Dermis microvascular lymphatic vessel endothelial cell (primary cell): ENCODE results near the gene CDK14. TPM values are rescaled to one million over a fixed set of nuclear protein-coding genes. Genes with fewer than 3 reads are reported as not detected.

Experiments
- DNase-seq, 2 donors: peaks; one replicate each; pipeline versions ENCODE4 v3.0.0 to v3.0.0-alpha.2; 2010; ENCODE audit warnings: low read depth in 2 of 2
- total RNA-seq: library from RNA; depleted of rRNA; stranded (reverse); fragments of >200 nt; gene quantifications from 2 replicates; pipeline ENCODE4 v1.2.1, GENCODE V29; 2014

Gene CDK14
- total RNA-seq, 1 donor from 2014 or later: 1.2 TPM

- DNase-seq: peak in 1 of 2 donors; percentile 36
Observed at GRCh38 chr7:90596671-90597562, 796 bp downstream of the CDK14 start.

DNA sequence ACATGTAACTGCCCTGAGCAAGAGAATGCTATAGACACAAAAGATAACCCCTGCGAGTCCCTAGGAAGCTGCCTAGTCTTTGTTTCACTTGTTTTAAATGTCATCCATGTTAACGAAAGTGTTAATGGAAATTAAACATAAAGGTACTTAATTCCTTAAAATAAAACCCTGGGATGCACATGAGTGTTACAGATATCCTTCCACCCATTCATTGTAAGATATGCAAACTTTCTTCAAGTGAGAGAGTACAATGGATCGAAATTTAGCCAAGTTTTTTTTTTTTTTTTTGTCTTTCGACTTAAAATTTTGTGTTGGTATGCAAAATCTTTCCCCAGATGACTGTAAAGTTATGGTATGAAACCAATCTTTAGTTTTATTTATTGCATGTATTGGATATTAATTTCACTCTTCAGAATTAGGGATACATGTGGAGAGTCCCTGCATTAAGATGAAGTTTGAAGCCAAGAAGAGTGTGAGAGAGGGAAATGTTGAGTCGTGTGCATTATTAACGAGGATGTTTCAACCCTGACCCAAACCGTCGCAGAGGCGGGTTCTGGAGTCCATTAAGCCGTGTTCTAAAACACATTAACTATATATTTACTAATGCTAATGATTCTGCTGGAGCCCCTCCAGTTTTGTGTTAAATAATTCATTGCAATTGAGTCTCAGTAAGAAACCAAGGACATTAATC is 1.6 kb downstream of the CDK14 start:
- no peak for DNase-seq

DNA sequence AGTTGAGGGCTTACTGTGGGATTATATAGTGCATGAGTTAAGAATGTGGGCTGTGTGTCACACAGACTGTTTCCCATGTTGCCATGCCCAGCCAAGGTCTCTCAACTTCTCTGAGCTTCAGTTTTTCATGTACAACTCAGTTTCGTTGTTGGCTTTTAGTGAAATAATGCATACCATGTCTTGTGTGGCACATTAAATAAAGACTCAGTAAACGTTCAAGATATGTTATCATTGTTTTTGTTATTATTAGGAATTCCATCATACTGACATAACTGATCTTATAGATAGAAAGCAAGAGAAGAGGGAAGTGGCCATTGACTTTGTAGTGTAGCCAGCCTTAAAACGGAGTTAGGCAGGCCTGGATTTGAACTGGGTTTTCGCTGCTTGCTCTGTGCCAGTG is 2.9 kb downstream of the CDK14 start:
- DNase-seq: peak in 1 of 2 donors; percentile 17

- DNase-seq: no peak
Observed at GRCh38 chr7:90599892-90600555, 3.9 kb downstream of the CDK14 start.

DNA sequence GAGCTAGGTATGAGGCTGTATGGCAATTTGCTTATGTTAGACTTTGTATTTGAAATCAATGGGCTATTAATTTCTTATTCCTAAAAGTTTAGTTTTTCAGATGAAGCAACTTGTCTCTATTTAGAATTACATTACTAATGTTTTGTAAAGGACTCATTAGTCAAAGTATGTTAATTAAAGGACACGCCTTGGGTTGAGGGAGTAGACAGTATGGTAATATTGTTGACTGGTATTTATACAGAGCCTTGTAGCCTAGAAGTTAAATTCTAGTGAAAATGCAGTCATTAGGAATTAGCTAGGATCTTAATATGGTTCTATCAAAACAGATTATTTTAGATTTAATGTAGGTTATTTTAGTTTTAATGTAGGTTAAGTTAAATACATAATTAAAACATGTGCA is 6.2 kb downstream of the CDK14 start:
- DNase-seq: no peak

- no peak for DNase-seq
Observed at GRCh38 chr7:90603346-90603745, 7.2 kb downstream of the CDK14 start.

DNA sequence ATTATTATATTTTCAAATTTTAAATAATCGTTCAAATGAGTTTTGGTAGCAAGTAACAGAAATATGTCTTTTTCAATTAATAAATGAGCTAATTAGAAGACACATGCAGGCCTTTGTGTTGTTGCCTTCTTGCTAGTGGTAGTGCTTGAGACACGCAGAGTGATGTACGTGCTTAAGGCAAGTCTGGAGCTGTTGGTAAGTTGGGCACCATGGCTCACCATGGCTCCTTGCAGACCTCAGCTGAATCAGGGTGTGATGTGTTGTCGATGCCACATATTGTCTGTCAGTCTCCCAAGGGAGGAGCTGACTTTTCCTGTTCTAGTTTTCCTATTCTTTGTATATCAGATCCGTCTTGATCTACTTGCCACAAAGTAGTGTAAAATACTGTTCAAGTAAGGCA is 8.3 kb downstream of the CDK14 start:
- no peak for DNase-seq

DNA sequence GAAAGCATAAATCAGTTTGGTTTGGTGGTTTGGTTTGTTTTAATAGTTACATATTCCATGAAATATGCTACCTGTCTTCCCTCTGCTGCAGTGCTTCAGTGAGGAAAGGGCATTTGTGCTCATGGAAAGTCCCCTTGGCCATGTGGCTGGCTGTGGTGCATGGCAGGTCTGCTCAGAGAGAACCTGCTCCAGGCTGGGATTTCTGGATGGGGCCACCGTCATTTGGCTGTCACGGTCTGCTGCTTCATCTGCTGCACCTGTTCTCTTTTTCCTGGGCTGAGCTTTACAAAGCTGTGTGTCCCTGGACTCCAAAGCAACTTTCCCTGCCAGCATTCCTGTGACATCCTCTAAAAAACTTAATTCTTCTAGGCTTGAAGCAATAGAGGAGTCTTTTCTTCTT is 8.9 kb downstream of the CDK14 start:
- DNase-seq: no peak

GRCh38 chr7:90607196-90607595 is 11.1 kb downstream of the CDK14 start:
- DNase-seq: no peak

DNA sequence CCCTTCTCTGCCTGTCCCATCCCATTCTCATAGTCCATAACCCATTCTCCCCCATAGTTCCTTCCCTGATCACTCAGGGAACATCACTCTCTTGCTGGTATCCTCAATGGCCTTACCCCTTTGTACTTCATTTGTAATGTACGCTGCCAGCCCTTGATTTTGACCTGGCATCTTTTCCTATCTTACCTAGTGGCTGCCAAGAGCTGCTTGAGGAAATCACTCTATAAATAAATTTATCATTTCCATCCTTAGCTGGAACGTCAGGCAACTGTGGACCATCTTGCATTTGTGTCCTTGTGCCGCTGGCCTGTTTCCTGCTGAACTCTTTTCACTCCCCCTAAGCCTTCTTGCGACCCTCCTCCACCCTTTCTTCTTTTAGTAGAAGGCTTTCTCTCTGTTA is 14.0 kb downstream of the CDK14 start:
- DNase-seq: no peak

- no peak for DNase-seq
Observed at GRCh38 chr7:90611115-90611514, 15.0 kb downstream of the CDK14 start.

- DNase-seq: peak in 1 of 2 donors; percentile 34
Observed at GRCh38 chr7:90613088-90613498, 17.0 kb downstream of the CDK14 start.

DNA sequence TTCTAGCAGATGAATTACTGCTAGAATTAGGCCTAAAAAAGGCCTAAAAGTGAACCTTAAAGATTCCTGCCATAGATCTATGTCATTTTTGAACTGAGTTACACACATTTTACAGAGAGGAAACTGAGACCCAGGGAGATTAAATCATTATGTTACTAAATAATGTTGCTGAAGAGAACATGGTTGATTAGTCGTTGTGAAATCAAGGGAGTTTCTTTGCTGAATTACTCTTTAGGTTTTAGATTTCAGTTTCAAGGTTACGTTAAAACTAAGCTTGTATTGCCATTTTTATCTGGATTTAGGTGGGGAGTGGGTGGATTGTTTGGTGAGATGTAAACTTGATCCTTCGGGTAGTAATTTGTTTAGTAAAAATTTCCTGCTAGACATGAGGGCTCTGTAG is 21.3 kb downstream of the CDK14 start:
- DNase-seq: no peak

DNA sequence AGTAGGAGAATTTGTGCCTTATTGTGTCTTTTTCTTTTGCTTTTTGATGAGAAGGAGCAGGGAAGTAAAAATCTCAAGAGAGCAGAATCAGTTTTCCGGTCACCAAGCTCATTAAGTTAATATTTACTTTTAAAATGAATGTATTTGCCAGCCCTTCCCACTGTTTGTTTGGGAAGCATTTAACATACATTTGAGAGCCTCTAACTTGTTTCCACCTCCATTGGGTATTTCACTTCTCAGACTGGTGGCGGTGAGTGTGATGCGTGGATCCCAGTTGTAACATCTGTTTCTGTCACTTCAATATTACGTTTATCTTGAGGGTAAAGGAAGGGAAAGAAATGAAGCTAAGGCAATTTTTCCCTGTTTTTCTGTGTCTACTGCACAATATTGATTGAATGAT is 22.8 kb downstream of the CDK14 start:
- DNase-seq: no peak

GRCh38 chr7:90621125-90621746 is 25.1 kb downstream of the CDK14 start:
- DNase-seq: no peak

DNA sequence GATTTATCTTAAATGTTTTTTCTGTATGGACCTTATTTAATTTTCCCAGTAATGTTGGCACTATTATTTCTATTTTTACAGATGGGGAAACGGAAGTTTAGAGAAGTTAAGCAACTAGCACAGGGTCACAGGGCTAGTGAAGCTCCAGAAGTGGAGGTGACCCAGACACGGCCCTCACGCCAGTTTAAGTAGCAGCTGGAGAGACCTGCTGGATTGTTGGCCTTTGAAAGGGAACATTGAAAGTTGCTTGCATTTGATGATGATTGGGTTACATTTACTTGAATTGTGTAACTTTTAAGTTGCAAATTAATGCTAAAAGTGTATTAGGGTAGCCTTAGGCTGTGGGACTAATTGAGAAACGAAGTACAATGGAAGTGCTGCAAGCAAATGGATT is 25.6 kb downstream of the CDK14 start:
- peak in 1 of 2 donors; percentile 14 for DNase-seq

DNA sequence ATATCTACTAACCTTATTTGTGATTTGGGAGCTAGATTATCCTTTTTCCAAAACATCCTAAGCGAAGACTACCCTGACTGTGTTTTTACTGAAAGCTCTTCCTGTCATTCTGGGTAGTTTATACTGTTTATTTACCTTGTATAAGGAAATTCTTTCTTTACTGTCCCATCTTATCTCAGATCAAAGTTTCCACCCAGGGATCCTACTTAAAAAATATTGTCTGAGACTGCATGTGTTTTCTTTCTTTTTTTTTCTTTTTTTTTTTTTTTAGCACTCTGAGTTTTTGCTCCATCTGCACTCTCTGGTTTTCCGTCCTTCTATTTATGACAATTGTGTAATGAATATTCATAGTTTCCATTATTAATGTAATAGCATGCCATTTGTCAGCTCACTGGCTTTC is 26.5 kb downstream of the CDK14 start:
- no peak for DNase-seq

- no peak for DNase-seq
Observed at GRCh38 chr7:90624225-90624911, 28.2 kb downstream of the CDK14 start.

- DNase-seq: peak in 1 of 2 donors; percentile 57
Observed at GRCh38 chr7:90625051-90625450, 28.9 kb downstream of the CDK14 start.

DNA sequence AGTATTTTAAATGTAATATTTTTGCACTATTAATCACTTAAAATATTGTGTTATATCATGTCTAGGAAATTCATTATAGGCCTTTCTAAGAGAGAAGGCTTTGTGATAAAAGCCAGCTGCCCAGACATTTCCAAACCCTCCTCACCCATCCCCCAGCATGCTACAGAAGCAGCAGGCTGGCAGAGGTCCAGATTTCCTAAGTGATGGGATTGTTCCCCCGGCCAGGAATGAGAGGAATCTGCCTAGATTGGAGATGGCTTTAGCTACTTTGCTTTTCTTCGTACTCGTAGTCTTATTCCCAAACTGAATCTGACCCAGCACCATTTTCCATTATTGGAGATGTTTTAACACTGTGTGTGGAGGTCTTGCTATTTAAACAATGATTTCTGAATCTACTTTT is 29.4 kb downstream of the CDK14 start:
- peak in 1 of 2 donors; percentile 48 for DNase-seq

GRCh38 chr7:90626013-90626412 is 29.9 kb downstream of the CDK14 start:
- peak in 1 of 2 donors; percentile 40 for DNase-seq
